ENCODE results near the gene CERS2. TPM values are rescaled to one million over a fixed set of nuclear protein-coding genes. Genes with fewer than 3 reads are reported as not detected.

CERS2 gene
- total RNA-seq, 1 donor from 2014 or later, result 202 TPM

GRCh38 chr1:150997126-150997872 lies 22.7 kb upstream of the CERS2 start:
- no peak for DNase-seq (ENCODE audit: low read depth)

- no peak for DNase-seq (ENCODE audit: low read depth)
These were observed 21.3 kb upstream of the CERS2 start for GRCh38 chr1:150995896-150996295.

GRCh38 chr1:150995460-150995859 lies 20.8 kb upstream of the CERS2 start:
- DNase-seq (ENCODE audit: low read depth), result no peak

- no peak for DNase-seq (ENCODE audit: low read depth)
These were observed 19.6 kb upstream of the CERS2 start for GRCh38 chr1:150994248-150994647.

- DNase-seq (ENCODE audit: low read depth), result peak; percentile 89
These were observed 18.0 kb upstream of the CERS2 start for GRCh38 chr1:150992626-150993025.

GRCh38 chr1:150987924-150988323 lies 13.3 kb upstream of the CERS2 start:
- DNase-seq (ENCODE audit: low read depth), result no peak

- no peak for DNase-seq (ENCODE audit: low read depth)
These were observed 10.7 kb upstream of the CERS2 start for GRCh38 chr1:150985179-150985825.

- DNase-seq (ENCODE audit: low read depth), result peak; percentile 58
These were observed 7.4 kb upstream of the CERS2 start, which contains the start of gene ANXA9 for GRCh38 chr1:150981805-150982712. Gene ANXA9 (plus strand): TSS chr1:150982292. CDS start chr1:150983106, 814 bp downstream.

GRCh38 chr1:150981177-150981804 lies 6.7 kb upstream of the CERS2 start:
- DNase-seq (ENCODE audit: low read depth), result no peak

GRCh38 chr1:150979092-150980056 lies 4.7 kb upstream of the CERS2 start:
- peak; percentile 78 for DNase-seq (ENCODE audit: low read depth)

- peak; percentile 85 for DNase-seq (ENCODE audit: low read depth)
These were observed 2.5 kb upstream of the CERS2 start for GRCh38 chr1:150976879-150977694.

- DNase-seq (ENCODE audit: low read depth), result no peak
These were observed 1.8 kb upstream of the CERS2 start for GRCh38 chr1:150976401-150976821.

GRCh38 chr1:150973836-150974579 lies 627 bp downstream of the CERS2 start:
- no peak for DNase-seq (ENCODE audit: low read depth)

GRCh38 chr1:150973258-150973835 lies 1.3 kb downstream of the CERS2 start:
- no peak for DNase-seq (ENCODE audit: low read depth)

- no peak for DNase-seq (ENCODE audit: low read depth)
These were observed 2.2 kb downstream of the CERS2 start for GRCh38 chr1:150972417-150972940.

GRCh38 chr1:150971583-150972416 lies 2.8 kb downstream of the CERS2 start:
- DNase-seq (ENCODE audit: low read depth), result peak; percentile 24
